Spleen (tissue), 11 donors: ENCODE results near the gene RASSF7. TPM values are rescaled to one million over a fixed set of nuclear protein-coding genes. Genes with fewer than 3 reads are reported as not detected.

ENCODE experiments used
- DNase-seq: peaks from one replicate; pipeline ENCODE4 v3.0.0-alpha.2; 2020
- H3K27ac ChIP-seq, 8 donors: fragments of 200-600 bp; sonication (generic) in 7 of 8; 1 replicate in 4 of 8; 2 replicates in 4 of 8; pipeline versions ENCODE4 v1.5.0 to v1.8.0; 2016 to 2021; ENCODE audit warnings: inconsistent platforms in 4 of 8, mild to moderate bottlenecking in 4 of 8, moderate library complexity in 1 of 8
- H3K27me3 ChIP-seq, 7 donors: fragments of 200-600 bp; sonication (generic) in 6 of 7; replicated peaks in 1 of 7; 1 replicate in 4 of 7; 2 replicates in 3 of 7; pipeline versions ENCODE4 v1.5.0 to v1.8.0; 2016 to 2021; ENCODE audit warnings: inconsistent platforms in 3 of 7, mild to moderate bottlenecking in 1 of 7
- H3K36me3 ChIP-seq, 6 donors: fragments of 200-600 bp; sonication (generic) in 5 of 6; 1 replicate in 4 of 6; 2 replicates in 2 of 6; pipeline versions ENCODE4 v1.5.0 to v1.8.0; 2016 to 2021; ENCODE audit warnings: inconsistent platforms in 2 of 6
- H3K4me1 ChIP-seq, 6 donors: fragments of 200-600 bp; sonication (generic) in 5 of 6; 1 replicate in 3 of 6; 2 replicates in 3 of 6; pipeline versions ENCODE4 v1.5.0 to v1.8.0; 2016 to 2021; ENCODE audit warnings: inconsistent platforms in 3 of 6
- H3K4me3 ChIP-seq, 8 donors: fragments of 200-600 bp; sonication (generic) in 7 of 8; 1 replicate in 4 of 8; 2 replicates in 4 of 8; pipeline versions ENCODE4 v1.5.0 to v1.8.0; 2016 to 2021; ENCODE audit warnings: inconsistent platforms in 4 of 8, mild to moderate bottlenecking in 4 of 8, moderate library complexity in 2 of 8
- H3K9me3 ChIP-seq, 8 donors: fragments of 200-600 bp; sonication (generic) in 7 of 8; 1 replicate in 4 of 8; 2 replicates in 4 of 8; pipeline versions ENCODE4 v1.5.0 to v1.8.0; 2016 to 2021; ENCODE audit warnings: inconsistent platforms in 4 of 8
- POLR2A ChIP-seq, 3 donors: fragments of 450-650 bp; IDR thresholded peaks; one replicate each; pipeline ENCODE4 v1.5.1; 2017; ENCODE audit warnings: antibody characterized with exemption in 3 of 3, mild to moderate bottlenecking in 1 of 3
- POLR2AphosphoS5 ChIP-seq, 3 donors: sonication (generic); formaldehyde crosslinking; IDR thresholded peaks; one replicate each; pipeline ENCODE4 v1.5.1; 2017; ENCODE audit warnings: antibody characterized with exemption in 3 of 3
- WGBS, 5 donors: extraction: QIAGEN DNeasy Blood & Tissue Kit in 3 of 5; methylation state at CpG; one replicate each; pipeline versions ENCODE4 v1.1.5 to v1.1.7; 2013 to 2018; 5-methylcytosine and 5-hydroxymethylcytosine counted together
- intact Hi-C: fragments of 100-400 bp; cut with DNase I; formaldehyde crosslinking; loops from one replicate; pipeline ENCODE4 v1.15.0; 2023; ENCODE audit warnings: low total_unique reads
- polyA plus RNA-seq, 3 donors: library from polyadenylated mRNA; stranded (reverse); fragments of 200-250 nt; gene quantifications; one replicate each; pipeline ENCODE4 v1.2.1, GENCODE V29; 2013
- total RNA-seq, 7 donors: library from RNA; depleted of rRNA in 3 of 7; stranded (reverse); fragments of >200 nt in 3 of 7; fragmentation: NEBNext Ultra II Directional in 4 of 7; extraction: Animal tissue kit (Norgen Biotek cat#: 25700) in 4 of 7; gene quantifications; one replicate each; pipeline versions ENCODE4 v1.1.0 to v1.2.1, GENCODE V29; 2016 to 2021
- TF ChIP-seq, protein P1 (sequence below), 11 experiments: fragments of 200-600 bp in 7 of 11; fragments of 450-650 bp in 4 of 11; sonication (generic) in 4 of 11; IDR thresholded peaks in 8 of 11; conservative IDR thresholded peaks in 3 of 11; 1 replicate in 7 of 11; 2 replicates in 4 of 11; pipeline versions ENCODE4 v1.4.0 to v1.8.0; 2016 to 2021; ENCODE audit warnings: antibody characterized with exemption in 11 of 11, inconsistent platforms in 4 of 11, mild to moderate bottlenecking in 1 of 11
- donor health status: healthy with polysubstance abuse.
- donor health status: DM: no; HTN: no; CAD: no; lungs with moderate emphysema.
- donor health status: DM: no; HTN: no; CAD: no.
- donor health status: Bipolar disorder and iron deficiency.
- donor health status: healthy.
- donor health status: DM: no; HTN: no; CAD: no.
- donor health status: DM: yes; HTN: yes; CAD: no.

Gene RASSF7
- total and polyA plus RNA-seq, 10 donors: 8.3 to 39.6 (median 26.6) TPM

DNA sequence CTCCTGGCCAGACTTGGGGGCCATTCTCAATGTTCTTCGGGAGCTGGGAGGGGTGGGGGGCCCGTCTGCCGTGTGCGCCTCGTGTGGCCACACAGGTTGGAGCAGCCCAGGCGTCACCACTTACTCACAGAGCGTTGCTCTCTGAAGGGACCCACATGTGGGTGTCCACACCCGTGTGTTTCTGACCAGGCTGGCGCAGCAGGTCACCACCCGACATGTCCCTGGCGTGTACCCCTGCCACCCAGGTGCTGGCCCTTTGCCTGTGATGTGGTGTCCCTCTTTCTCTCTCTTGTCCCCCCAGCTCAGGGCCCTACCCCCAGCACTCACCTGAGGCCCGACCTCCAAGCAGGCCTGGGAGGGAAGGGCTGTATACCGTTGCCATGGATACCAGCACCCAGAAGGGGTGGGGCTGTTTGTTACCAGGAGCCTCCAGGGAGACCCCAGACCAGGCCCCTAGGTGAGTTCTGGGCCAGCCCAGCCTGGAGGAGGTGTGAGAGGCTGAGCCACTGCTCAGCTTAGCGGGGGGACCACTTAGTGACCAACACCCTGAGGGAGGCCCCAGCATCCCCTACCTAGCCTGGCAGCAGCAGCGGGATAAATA is 1.6 kb upstream of the RASSF7 start:
- Histone ChIP-seq H3K27me3 (peaks cover 2 to 55% (median 33%) of the 10 kb centered on the region in 7 donors), H3K4me1 (peaks cover 18 to 71% (median 52%) of the 10 kb centered on the region in 6 donors), H3K36me3 (peaks cover 0 to 21% (median 3%) of the 10 kb centered on the region in 6 donors), H3K9me3 (no peaks in the 10 kb centered on the region), H3K4me3 (no peak overlapping the region), H3K27ac (peak overlapping the region in 1 of 8 donors; percentile 84)
- intact Hi-C loops: loop anchor here (10.0 kb wide), 1 partner anchor 166 kb away; no protein-coding TSS in a partner anchor
- 79 to 92% (median 83%) methylated on average over 12 to 15 of the region's 15 CpGs for WGBS, 5 donors
- peak; percentile 79 for DNase-seq
- TF ChIP-seq, protein P1, sequence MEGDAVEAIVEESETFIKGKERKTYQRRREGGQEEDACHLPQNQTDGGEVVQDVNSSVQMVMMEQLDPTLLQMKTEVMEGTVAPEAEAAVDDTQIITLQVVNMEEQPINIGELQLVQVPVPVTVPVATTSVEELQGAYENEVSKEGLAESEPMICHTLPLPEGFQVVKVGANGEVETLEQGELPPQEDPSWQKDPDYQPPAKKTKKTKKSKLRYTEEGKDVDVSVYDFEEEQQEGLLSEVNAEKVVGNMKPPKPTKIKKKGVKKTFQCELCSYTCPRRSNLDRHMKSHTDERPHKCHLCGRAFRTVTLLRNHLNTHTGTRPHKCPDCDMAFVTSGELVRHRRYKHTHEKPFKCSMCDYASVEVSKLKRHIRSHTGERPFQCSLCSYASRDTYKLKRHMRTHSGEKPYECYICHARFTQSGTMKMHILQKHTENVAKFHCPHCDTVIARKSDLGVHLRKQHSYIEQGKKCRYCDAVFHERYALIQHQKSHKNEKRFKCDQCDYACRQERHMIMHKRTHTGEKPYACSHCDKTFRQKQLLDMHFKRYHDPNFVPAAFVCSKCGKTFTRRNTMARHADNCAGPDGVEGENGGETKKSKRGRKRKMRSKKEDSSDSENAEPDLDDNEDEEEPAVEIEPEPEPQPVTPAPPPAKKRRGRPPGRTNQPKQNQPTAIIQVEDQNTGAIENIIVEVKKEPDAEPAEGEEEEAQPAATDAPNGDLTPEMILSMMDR (IDR thresholded peaks at IDR 0.05 in 8 of 11, conservative IDR thresholded peaks at IDR 0.05 in 3 of 11): no peak
- TF ChIP-seq POLR2A (IDR thresholded peaks at IDR 0.05): no peak
- no peak for TF ChIP-seq POLR2AphosphoS5 (IDR thresholded peaks at IDR 0.05)

DNA sequence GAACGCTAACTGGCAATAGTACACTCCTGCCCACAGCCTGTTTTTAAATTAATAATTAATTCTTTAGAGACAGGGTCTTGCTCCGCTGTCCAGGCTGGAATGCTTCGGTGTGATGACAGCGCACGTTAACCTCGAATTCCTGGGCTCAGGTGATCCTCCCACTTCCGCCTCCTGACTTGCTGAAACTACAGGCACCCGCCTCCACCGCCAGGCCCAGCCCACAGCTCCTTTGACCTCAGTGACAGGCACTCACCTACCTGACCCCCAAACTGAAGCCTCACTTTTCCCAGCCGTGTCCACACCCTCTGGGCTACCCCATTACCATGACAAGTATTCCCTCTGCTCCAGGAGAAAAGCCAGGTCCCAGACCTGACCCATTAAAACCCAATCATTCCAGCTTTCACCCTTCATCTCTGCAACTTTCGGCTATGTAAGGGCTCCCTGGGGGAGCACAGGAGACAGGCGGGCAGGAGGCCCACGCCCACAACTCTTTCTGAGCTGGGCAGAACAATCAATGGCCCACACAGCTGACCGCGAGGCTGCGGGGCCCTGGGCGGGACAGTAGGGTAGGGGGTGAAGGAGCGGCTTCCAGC is 962 bp upstream of the RASSF7 start:
- intact Hi-C loops: loop anchor here (10.0 kb wide), 1 partner anchor 165 kb away; no protein-coding TSS in a partner anchor
- peaks cover 0 to 22% (median 3%) of the 10 kb centered on the region in 6 donors for H3K36me3 ChIP-seq
- H3K4me3 ChIP-seq: peak overlapping the region in 7 of 8 donors; percentile 90 to 99 (median 98)
- 75 to 84% (median 83%) methylated on average over 18 of the region's 18 CpGs for WGBS, 5 donors
- H3K27me3 ChIP-seq: peaks cover 2 to 48% (median 26%) of the 10 kb centered on the region in 7 donors
- TF ChIP-seq, protein P1 (IDR thresholded peaks at IDR 0.05 in 8 of 11, conservative IDR thresholded peaks at IDR 0.05 in 3 of 11): no peak
- TF ChIP-seq POLR2A (IDR thresholded peaks at IDR 0.05): no peak
- TF ChIP-seq POLR2AphosphoS5 (IDR thresholded peaks at IDR 0.05): no peak
- H3K27ac ChIP-seq: peak overlapping the region; percentile 55 to 94 (median 84)
- H3K4me1 ChIP-seq: peaks cover 13 to 64% (median 45%) of the 10 kb centered on the region in 6 donors
- no peaks in the 10 kb centered on the region for H3K9me3 ChIP-seq
- peak; percentile 76 for DNase-seq

DNA sequence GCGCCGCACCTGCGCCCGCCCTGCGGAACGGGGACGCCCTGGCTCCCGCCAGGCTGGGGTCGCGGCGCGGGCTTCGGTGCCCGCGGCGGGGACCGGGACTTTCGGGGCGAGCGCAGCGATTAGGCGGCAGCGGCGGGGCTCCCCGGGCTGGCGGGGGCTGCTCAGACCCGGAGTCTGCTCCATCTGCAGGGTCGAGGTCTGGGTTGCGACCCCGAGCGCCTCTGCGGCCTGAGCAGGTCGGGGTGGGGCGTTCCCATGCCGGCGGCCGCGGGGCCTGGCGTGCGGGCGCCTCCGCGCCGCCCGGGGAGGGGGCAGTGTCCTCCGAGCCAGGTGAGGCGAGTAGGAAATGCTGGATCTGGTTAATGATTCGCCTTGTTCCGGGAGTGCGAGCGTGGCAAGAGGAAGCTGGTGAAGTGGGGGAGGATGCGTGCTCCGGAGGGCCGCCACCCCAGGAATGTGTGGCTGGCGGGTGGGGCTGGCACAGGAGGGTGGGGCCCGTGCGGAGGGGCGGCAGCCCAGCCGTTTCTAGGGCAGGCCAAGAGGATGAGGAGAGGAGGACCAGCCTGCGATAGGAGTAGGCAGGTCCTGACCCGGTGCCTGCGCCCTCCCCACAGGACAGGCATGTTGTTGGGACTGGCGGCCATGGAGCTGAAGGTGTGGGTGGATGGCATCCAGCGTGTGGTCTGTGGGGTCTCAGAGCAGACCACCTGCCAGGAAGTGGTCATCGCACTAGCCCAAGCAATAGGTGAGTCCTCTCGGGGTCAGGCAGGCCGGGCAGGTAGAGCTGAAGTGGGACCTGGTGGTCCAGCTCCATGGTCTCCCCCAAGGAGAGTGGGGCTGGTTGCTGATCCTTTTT is 606 bp downstream of the RASSF7 start:
- no peak for TF ChIP-seq POLR2A (IDR thresholded peaks at IDR 0.05)
- TF ChIP-seq, protein P1 (IDR thresholded peaks at IDR 0.05 in 8 of 11, conservative IDR thresholded peaks at IDR 0.05 in 3 of 11): no peak
- no peak for TF ChIP-seq POLR2AphosphoS5 (IDR thresholded peaks at IDR 0.05)
- peaks cover 0 to 22% (median 3%) of the 10 kb centered on the region in 6 donors for H3K36me3 ChIP-seq
- peaks cover 13 to 48% (median 31%) of the 10 kb centered on the region in 6 donors for H3K4me1 ChIP-seq
- no peaks in the 10 kb centered on the region for H3K9me3 ChIP-seq
- intact Hi-C loops: no loop called here
- no peak for DNase-seq
- peaks cover 0 to 33% (median 13%) of the 10 kb centered on the region in 7 donors for H3K27me3 ChIP-seq
- 5 to 10% (median 8%) methylated on average over 32 to 67 of the region's 67 CpGs for WGBS, 5 donors
- H3K27ac ChIP-seq: peak overlapping the region in 6 of 8 donors; percentile 54 to 94 (median 86)
- H3K4me3 ChIP-seq: peak overlapping the region; percentile 89 to 99 (median 96)
